A673 (cell line): ENCODE measurements around the gene EZR. TPM values are rescaled to one million over a fixed set of nuclear protein-coding genes. Genes with fewer than 3 reads are reported as not detected.

ENCODE experiments used
- BruUV-seq: library from RNA; stranded (reverse); fragments of 400-500 nt; replicated peaks from 2 replicates; lab custom pipeline; 2021; lab: Mats Ljungman, UMichigan
- CTCF ChIA-PET: fragments of 300-600 bp; sonication (Branson Sonifier 250); formaldehyde crosslinking; loops from one replicate; lab custom pipeline; 2022; ENCODE audit warnings: antibody characterized with exemption; lab: Charles Lee
- POLR2A ChIA-PET: fragments of 300-600 bp; sonication (Branson Sonifier 250); formaldehyde crosslinking; loops from one replicate; lab custom pipeline; 2022; ENCODE audit warnings: antibody characterized with exemption; ENCODE audit not compliant: low non-redundant PET; lab: Charles Lee
- DNase-seq: peaks from one replicate; pipeline ENCODE4 v3.0.0-alpha.2; 2015; ENCODE audit warnings: low spot score
- H3K27ac ChIP-seq: fragments of 200-600 bp; sonication (generic); 2 replicates; pipeline ENCODE4 v1.5.1; 2016; ENCODE audit warnings: mixed run types, low read depth, mild to moderate bottlenecking, mixed read lengths, antibody characterized with exemption, low read length; ENCODE audit not compliant: poor library complexity, severe bottlenecking
- H3K27me3 ChIP-seq: fragments of 200-600 bp; sonication (generic); replicated peaks from 2 replicates; pipeline ENCODE4 v1.6.1; 2017; ENCODE audit warnings: mixed run types, low read depth, mild to moderate bottlenecking, mixed read lengths, antibody characterized with exemption, low read length; ENCODE audit not compliant: insufficient read depth, poor library complexity
- H3K36me3 ChIP-seq: fragments of 200-600 bp; sonication (generic); 2 replicates; pipeline ENCODE4 v1.6.1; 2016; ENCODE audit warnings: mixed run types, mild to moderate bottlenecking, mixed read lengths, antibody characterized with exemption, low read length; ENCODE audit not compliant: insufficient read depth, poor library complexity, severe bottlenecking
- H3K4me1 ChIP-seq: fragments of 200-600 bp; sonication (generic); 2 replicates; pipeline ENCODE4 v1.6.1; 2017; ENCODE audit warnings: mixed run types, mild to moderate bottlenecking, mixed read lengths, antibody characterized with exemption, low read length; ENCODE audit not compliant: insufficient read depth, poor library complexity, severe bottlenecking
- H3K4me3 ChIP-seq: fragments of 200-600 bp; sonication (generic); 2 replicates; pipeline ENCODE4 v1.5.1; 2016; ENCODE audit warnings: low read depth, mixed run types, mild to moderate bottlenecking, mixed read lengths, low read length; ENCODE audit not compliant: poor library complexity, severe bottlenecking
- H3K9me3 ChIP-seq: fragments of 200-600 bp; sonication (generic); 2 replicates; pipeline ENCODE4 v1.6.1; 2016; ENCODE audit warnings: mixed run types, low read depth, mild to moderate bottlenecking, mixed read lengths, antibody characterized with exemption, low read length; ENCODE audit not compliant: poor library complexity, severe bottlenecking
- EZH2 ChIP-seq: fragments of 200-600 bp; sonication (generic); IDR thresholded peaks from 2 replicates; pipeline ENCODE4 v1.6.1; 2017; ENCODE audit warnings: borderline replicate concordance, low read depth, mild to moderate bottlenecking, mixed read lengths, antibody characterized with exemption, low read length; ENCODE audit not compliant: poor library complexity, severe bottlenecking
- intact Hi-C: fragments of 100-400 bp; cut with micrococcal nuclease; formaldehyde crosslinking; loops from one replicate; pipeline ENCODE4 v1.10.0; 2022; ENCODE audit not compliant: unreplicated experiment
- total RNA-seq: library from RNA; stranded (reverse); gene quantifications from 2 replicates; pipeline ENCODE4 v1.2.3, GENCODE V29; 2021
- TF ChIP-seq, protein P1 (sequence below): fragments of 300-800, 200-600 bp; sonication (generic); conservative IDR thresholded peaks from 2 replicates; pipeline ENCODE4 v1.5.1; 2017; ENCODE audit warnings: low read depth, mild to moderate bottlenecking, antibody characterized with exemption, low read length, moderate library complexity, mixed read lengths

Gene EZR
- total RNA-seq, 1 experiment from 2014 or later = 144 TPM

DNA sequence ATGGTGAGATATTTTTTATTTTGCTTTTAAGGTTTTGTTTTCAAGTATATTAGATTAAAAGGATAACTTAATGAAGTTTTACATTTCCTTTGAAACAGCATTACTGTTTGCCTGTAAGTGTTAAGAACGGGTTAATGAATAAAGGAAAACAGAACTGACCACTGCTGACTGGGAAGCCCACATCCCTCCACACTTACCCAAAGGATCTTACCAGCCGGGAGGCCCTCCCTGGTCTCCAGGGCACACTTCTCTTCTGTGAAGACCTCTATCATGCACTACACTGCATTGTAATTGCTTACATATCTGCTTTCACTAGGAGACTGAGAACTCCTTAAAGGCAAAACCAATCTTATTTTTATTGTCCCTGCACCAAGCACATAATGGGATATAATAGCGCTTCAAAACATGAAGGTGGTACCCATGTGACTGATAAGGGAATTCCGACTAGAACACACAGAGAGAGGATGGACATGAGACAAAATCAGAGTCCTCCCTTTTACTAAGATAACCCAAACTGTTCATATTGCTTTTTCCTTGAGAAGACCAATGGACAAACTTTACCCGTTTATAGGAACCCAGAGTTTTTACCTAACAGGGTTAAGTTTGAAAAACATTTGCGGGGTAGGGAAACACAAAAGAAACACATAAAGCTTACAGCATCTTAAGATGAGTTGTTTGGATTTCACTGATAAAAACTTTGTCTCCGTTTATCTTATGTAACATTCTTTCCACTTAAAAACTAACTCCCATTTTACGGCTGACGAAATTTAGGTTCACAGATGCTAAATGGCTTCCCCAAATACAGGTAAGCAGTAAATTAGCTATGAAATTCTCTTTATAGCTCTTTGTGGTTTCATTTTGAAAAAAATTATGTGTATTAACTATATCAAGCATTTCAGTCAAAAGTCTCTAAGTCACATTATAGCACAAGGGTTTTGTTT is 8.7 kb downstream of the EZR start:
- Histone ChIP-seq H3K27ac (no peak overlapping the region), H3K4me3 (no peak overlapping the region), H3K27me3 (no peaks in the 10 kb centered on the region), H3K9me3 (no peaks in the 10 kb centered on the region), H3K4me1 (peaks cover 31% of the 10 kb centered on the region), H3K36me3 (peaks cover 19% of the 10 kb centered on the region)
- DNase-seq = no peak
- no peak for TF ChIP-seq EZH2
- TF ChIP-seq, protein P1, sequence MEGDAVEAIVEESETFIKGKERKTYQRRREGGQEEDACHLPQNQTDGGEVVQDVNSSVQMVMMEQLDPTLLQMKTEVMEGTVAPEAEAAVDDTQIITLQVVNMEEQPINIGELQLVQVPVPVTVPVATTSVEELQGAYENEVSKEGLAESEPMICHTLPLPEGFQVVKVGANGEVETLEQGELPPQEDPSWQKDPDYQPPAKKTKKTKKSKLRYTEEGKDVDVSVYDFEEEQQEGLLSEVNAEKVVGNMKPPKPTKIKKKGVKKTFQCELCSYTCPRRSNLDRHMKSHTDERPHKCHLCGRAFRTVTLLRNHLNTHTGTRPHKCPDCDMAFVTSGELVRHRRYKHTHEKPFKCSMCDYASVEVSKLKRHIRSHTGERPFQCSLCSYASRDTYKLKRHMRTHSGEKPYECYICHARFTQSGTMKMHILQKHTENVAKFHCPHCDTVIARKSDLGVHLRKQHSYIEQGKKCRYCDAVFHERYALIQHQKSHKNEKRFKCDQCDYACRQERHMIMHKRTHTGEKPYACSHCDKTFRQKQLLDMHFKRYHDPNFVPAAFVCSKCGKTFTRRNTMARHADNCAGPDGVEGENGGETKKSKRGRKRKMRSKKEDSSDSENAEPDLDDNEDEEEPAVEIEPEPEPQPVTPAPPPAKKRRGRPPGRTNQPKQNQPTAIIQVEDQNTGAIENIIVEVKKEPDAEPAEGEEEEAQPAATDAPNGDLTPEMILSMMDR = no peak
- BruUV-seq = no TSS peak
- POLR2A ChIA-PET = no interaction called here
- intact Hi-C loops = no loop called here
- CTCF ChIA-PET = no interaction called here

DNA sequence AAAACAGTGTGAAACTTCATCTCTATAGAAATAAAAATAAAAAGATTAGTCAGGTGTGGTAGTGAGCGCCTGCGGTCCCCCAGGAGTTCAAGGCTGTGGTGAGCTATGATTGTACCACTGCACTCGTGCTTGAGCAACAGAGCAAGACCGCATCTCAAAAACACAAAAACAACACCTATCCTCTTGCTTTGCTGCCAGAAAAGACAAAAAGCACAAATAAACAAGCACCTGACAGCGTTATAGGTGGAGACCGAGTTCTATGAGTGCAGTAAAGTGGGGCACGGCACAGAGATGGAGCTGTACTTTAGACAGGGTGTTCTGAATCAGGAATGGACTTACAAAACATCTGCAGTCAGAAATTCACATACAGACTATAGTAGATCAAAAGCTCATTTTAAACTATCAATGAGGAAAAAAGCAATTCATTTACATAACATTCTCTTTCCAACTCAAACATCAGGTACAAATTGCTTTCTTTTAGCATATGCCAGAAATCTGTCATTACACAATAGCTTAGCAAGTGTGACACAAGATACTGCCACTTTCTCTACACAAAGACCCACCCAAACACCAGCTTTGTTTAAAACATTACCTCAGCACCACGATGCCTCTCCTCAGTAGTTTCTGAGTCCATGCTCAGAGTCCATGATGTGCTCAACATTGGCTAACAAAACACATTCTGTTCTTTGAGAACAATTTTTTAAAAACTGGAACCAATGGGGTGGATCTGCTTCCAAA is 10.1 kb downstream of the EZR start:
- Histone ChIP-seq H3K36me3 (peaks cover 19% of the 10 kb centered on the region), H3K27me3 (no peaks in the 10 kb centered on the region), H3K4me3 (no peak overlapping the region), H3K4me1 (peaks cover 26% of the 10 kb centered on the region), H3K27ac (no peak overlapping the region), H3K9me3 (no peaks in the 10 kb centered on the region)
- no peak for DNase-seq
- TF ChIP-seq, protein P1 = no peak
- TF ChIP-seq EZH2 = no peak
- BruUV-seq = no TSS peak
- ChIA-PET CTCF (no interaction called here), POLR2A (interaction anchor here (0.5 kb wide), 1 partner anchor 52 kb away, joined by 5 read pairs; no protein-coding TSS in a partner anchor)
- intact Hi-C loops = no loop called here

DNA sequence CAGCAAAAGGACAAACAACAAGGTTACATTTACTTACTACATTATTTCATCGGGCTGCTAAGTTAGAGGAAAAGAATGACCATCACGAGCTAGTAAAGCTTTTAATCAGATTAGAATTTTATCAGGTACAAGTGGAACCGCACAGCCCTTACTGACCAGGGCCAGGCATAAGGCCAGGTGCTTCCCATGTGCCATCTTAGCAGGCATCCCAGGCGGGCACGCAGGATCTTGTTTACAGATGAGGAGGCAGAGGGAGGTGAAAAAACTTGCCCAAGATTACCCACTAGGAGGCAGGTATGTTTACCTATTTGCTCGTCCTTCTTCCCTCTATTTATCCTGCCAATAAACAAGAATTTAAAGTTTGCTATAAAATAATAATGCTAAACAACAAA is 10.7 kb downstream of the EZR start:
- BruUV-seq = no TSS peak
- intact Hi-C loops = no loop called here
- POLR2A ChIA-PET = no interaction called here

More for the DNA sequence above, 10.7 kb downstream of the EZR start:
- peaks cover 27% of the 10 kb centered on the region for H3K4me1 ChIP-seq
- H3K36me3 ChIP-seq = peaks cover 17% of the 10 kb centered on the region
- CTCF ChIA-PET = no interaction called here
- no peaks in the 10 kb centered on the region for H3K27me3 ChIP-seq
- H3K4me3 ChIP-seq = no peak overlapping the region
- no peak overlapping the region for H3K27ac ChIP-seq
- no peaks in the 10 kb centered on the region for H3K9me3 ChIP-seq
- no peak for TF ChIP-seq EZH2
- TF ChIP-seq, protein P1 = no peak
- no peak for DNase-seq
